Vagina (tissue), 2 donors: Measurements from ENCODE around the gene SATB1.

Experiments used
- POLR2A ChIP-seq, 2 donors: fragments of 450-650 bp; IDR thresholded peaks; one replicate each; pipeline ENCODE4 v1.6.1; 2017; ENCODE audit warnings: antibody characterized with exemption in 2 of 2, mild to moderate bottlenecking in 2 of 2, moderate library complexity in 2 of 2
- POLR2AphosphoS5 ChIP-seq, 2 donors: sonication (generic); formaldehyde crosslinking; IDR thresholded peaks; one replicate each; pipeline ENCODE4 v1.9.0; 2017; ENCODE audit warnings: antibody characterized with exemption in 2 of 2, mild to moderate bottlenecking in 2 of 2, low read depth in 1 of 2; ENCODE audit not compliant: insufficient read depth in 1 of 2
- TF ChIP-seq, protein P1 (sequence below), 3 experiments: fragments of 450-650 bp in 2 of 3; fragments of 200-600 bp in 1 of 3; sonication (generic) in 1 of 3; IDR thresholded peaks; one replicate each; pipeline ENCODE4 v1.5.1; 2017 to 2019; ENCODE audit warnings: antibody characterized with exemption in 3 of 3, mild to moderate bottlenecking in 2 of 3, moderate library complexity in 2 of 3

DNA sequence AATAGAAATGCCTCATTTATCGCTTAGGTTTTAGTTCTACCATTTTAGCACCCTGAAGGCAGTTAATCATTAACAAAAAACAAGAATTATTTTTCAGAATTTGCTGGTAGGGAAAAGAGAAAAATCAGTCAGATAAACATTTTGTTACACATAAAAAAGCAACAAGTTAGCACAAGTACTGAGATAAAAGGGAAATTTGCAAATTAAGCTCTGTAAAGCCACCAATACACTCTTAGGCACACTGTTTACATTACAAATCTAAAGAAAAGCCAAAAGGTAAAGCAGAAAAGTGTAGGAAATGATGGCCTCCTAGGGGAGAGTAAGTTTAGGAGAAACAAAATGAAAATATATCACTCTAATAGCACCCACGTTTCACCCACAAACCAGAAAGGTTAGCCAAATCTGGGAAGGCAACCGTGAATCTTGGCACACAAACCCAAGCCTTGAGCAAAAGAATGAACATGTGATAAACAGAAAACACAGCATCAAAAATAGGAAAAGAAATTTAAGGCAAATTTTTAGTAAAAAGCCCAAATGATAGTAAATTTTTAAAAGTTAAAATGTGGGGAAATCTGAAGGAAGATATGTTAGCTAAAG is 1.6 kb upstream of the SATB1 start:
- TF ChIP-seq, protein P1, sequence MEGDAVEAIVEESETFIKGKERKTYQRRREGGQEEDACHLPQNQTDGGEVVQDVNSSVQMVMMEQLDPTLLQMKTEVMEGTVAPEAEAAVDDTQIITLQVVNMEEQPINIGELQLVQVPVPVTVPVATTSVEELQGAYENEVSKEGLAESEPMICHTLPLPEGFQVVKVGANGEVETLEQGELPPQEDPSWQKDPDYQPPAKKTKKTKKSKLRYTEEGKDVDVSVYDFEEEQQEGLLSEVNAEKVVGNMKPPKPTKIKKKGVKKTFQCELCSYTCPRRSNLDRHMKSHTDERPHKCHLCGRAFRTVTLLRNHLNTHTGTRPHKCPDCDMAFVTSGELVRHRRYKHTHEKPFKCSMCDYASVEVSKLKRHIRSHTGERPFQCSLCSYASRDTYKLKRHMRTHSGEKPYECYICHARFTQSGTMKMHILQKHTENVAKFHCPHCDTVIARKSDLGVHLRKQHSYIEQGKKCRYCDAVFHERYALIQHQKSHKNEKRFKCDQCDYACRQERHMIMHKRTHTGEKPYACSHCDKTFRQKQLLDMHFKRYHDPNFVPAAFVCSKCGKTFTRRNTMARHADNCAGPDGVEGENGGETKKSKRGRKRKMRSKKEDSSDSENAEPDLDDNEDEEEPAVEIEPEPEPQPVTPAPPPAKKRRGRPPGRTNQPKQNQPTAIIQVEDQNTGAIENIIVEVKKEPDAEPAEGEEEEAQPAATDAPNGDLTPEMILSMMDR (IDR thresholded peaks at IDR 0.05): no peak
- TF ChIP-seq POLR2AphosphoS5 (IDR thresholded peaks at IDR 0.05; ENCODE audit: insufficient read depth in 1 of 2, low read depth in 1 of 2): no peak
- no peak for TF ChIP-seq POLR2A (IDR thresholded peaks at IDR 0.05)
